GM12892 (cell line): ENCODE measurements around the gene ADAMTS2. TPM values are rescaled to one million over a fixed set of nuclear protein-coding genes. Genes with fewer than 3 reads are reported as not detected.

Experiments used
- DNase-seq: peaks from one replicate; pipeline ENCODE4 v3.0.0; 2011; ENCODE audit not compliant: insufficient read length
- FAIRE-seq: peaks from 2 replicates; lab custom pipeline; 2011; peaks lifted over from hg19 to GRCh38; lab: Jason Lieb, UNC
- POLR2A ChIP-seq: IDR thresholded peaks from 2 replicates; pipeline ENCODE4 v1.6.1; 2011; ENCODE audit warnings: low read depth, low read length, control low read depth
- POLR2AphosphoS5 ChIP-seq: IDR thresholded peaks from 2 replicates; pipeline ENCODE4 v1.6.1; 2011; ENCODE audit warnings: low read depth, low read length, control low read depth
- TAF1 ChIP-seq: IDR thresholded peaks from 2 replicates; pipeline ENCODE4 v1.6.1; 2011; ENCODE audit warnings: low read depth, mild to moderate bottlenecking, control low read depth, low read length, borderline replicate concordance
- polyA plus RNA-seq: library from polyadenylated mRNA; unstranded; fragments of >200 nt; gene quantifications from one replicate; pipeline ENCODE4 v1.2.1, GENCODE V29; 2012; ENCODE audit warnings: missing spikeins, inconsistent platforms; ENCODE audit not compliant: missing spikeins

Gene ADAMTS2
- not detected for polyA plus RNA-seq

GRCh38 chr5:179345433-179346321, at the start of gene ADAMTS2:
Gene ADAMTS2, minus strand, starts transcription at chr5:179345461. Its CDS starts 133 bp downstream, at chr5:179345328.
- no peak for FAIRE-seq
- DNase-seq: no peak
- no peak for TF ChIP-seq TAF1
- TF ChIP-seq POLR2A: no peak
- no peak for TF ChIP-seq POLR2AphosphoS5

- no peak for DNase-seq
- TF ChIP-seq POLR2A: no peak
- TF ChIP-seq POLR2AphosphoS5: no peak
- no peak for TF ChIP-seq TAF1
- FAIRE-seq: no peak
These were observed 47.8 kb upstream of the ADAMTS2 start for GRCh38 chr5:179393078-179393477.

GRCh38 chr5:179387151-179388110, 42.2 kb upstream of the ADAMTS2 start:
- no peak for TF ChIP-seq POLR2AphosphoS5
- no peak for TF ChIP-seq POLR2A
- no peak for TF ChIP-seq TAF1
- FAIRE-seq: no peak

GRCh38 chr5:179385914-179386313, 40.7 kb upstream of the ADAMTS2 start:
- no peak for TF ChIP-seq TAF1
- no peak for TF ChIP-seq POLR2AphosphoS5
- no peak for TF ChIP-seq POLR2A
- FAIRE-seq (no peak), DNase-seq (no peak)

More at GRCh38 chr5:179387151-179388110, 42.2 kb upstream of the ADAMTS2 start:
- no peak for DNase-seq

GRCh38 chr5:179382486-179382885, 37.2 kb upstream of the ADAMTS2 start:
- FAIRE-seq (no peak), DNase-seq (no peak)
- no peak for TF ChIP-seq POLR2A
- TF ChIP-seq TAF1: no peak
- TF ChIP-seq POLR2AphosphoS5: no peak

- no peak for DNase-seq
- no peak for FAIRE-seq
- TF ChIP-seq POLR2A (no peak), POLR2AphosphoS5 (no peak), TAF1 (no peak)
These were observed 36.4 kb upstream of the ADAMTS2 start for GRCh38 chr5:179381691-179382090.

- no peak for TF ChIP-seq TAF1
- TF ChIP-seq POLR2AphosphoS5: no peak
- no peak for TF ChIP-seq POLR2A
- DNase-seq (no peak), FAIRE-seq (no peak)
These were observed 35.2 kb upstream of the ADAMTS2 start for GRCh38 chr5:179380211-179381035.

GRCh38 chr5:179379321-179379890, 34.1 kb upstream of the ADAMTS2 start:
- DNase-seq (no peak), FAIRE-seq (no peak)
- TF ChIP-seq POLR2A (no peak), POLR2AphosphoS5 (no peak), TAF1 (no peak)

- DNase-seq (no peak), FAIRE-seq (no peak)
- TF ChIP-seq POLR2A (no peak), TAF1 (no peak), POLR2AphosphoS5 (no peak)
These were observed 33.4 kb upstream of the ADAMTS2 start for GRCh38 chr5:179378441-179379271.

- no peak for FAIRE-seq
- TF ChIP-seq POLR2A (no peak), TAF1 (no peak), POLR2AphosphoS5 (no peak)
- no peak for DNase-seq
These were observed 32.8 kb upstream of the ADAMTS2 start for GRCh38 chr5:179378116-179378440.
